Nucleus accumbens (tissue), 56 donors: Measurements from ENCODE around the gene DDX11.
"Not testable (repeated sequence)": the region's sequence is repeated elsewhere in the genome, so short reads cannot be mapped to it uniquely, and the experiment has no call there.

Experiments used
- DNase-seq, 56 donors: peaks; one replicate each; lab custom pipeline; 2025; lab: John Stamatoyannopoulos, UW

Gene DDX11

GRCh38 chr12:31057671-31058070 is 16.0 kb upstream of the DDX11 start:
- DNase-seq, result no peak

- DNase-seq, result not testable (repeated sequence)
Observed at GRCh38 chr12:31066196-31066595, 7.5 kb upstream of the DDX11 start.

DNA sequence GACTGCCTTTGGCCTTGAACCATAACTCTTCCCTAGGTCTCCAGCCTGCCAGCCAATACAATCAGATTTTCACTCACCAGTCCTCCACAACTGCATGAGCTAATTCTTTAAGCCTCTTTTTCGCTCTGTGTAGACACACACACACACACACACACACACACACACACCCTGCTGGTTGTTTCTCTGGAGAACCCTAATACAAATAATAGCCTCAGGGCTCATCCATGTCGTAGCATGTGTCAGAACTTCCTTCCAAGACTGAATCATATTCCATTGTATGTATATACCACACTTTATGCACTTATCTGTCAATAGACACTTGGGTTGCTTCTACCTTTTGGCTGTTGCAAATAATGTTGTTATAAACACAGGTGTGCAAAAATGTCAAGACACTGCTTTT is 6.0 kb upstream of the DDX11 start:
- DNase-seq, result not testable (repeated sequence)

DNA sequence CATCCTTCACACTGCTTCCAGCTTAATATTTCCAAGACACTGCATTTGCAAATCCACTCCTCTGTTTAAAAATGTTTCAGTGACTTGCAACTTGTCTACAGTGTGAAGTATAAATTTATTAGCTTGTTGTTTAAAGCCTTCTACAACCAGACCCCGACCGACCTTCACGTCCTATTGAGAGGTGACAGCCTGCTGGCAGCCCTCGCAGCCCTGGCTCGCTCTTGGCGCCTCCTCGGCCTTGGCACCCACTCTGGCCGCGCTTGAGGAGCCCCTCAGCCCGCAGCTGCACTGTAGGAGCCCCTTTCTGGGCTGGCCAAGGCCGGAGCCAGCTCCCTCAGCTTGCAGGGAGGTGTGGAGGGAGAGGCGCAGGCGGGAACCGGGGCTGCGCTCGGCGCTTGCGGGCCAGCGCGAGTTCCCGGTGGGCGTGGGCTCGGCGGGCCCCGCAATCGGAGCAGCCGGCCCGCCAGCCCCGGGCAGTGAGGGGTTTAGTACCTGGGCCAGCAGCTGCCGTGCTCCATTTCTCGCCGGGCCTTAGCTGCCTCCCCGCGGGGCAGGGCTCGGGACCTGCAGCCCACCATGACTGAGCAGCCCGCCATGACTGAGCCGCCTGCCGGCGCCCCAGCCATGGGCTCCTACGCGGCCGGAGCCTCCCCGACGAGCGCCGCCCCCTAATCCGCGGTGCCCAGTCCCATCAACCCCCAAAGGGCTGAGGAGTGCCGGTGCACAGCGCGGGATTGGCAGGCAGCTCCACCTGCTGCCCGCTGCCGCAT is 2.5 kb upstream of the DDX11 start:
- not testable (repeated sequence) for DNase-seq

- DNase-seq, result not testable (repeated sequence)
Observed at GRCh38 chr12:31072962-31073361, 698 bp upstream of the DDX11 start.

- peak in 1 of 56 donors; percentile 45 for DNase-seq
Observed at GRCh38 chr12:31074333-31074874, 744 bp downstream of the DDX11 start.

DNA sequence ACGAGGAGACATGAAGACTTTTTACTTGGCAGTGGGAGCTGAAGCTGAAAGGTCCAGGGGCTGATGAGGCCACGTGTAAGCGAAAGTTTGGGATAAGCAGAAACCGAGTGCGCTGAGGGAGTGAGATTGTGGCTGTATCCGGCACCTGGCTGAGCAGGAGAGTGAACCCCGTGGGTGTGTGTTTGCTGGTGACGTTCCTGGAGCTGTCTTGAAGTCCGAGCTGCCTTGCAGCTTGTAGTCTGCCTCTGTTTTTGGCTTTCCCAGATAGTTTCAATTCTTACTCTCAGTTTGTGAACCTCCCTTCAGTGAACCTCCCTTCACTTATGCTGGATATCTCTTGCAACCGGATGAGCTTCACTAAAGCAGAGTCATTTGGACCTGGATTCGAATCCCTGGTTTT is 2.5 kb downstream of the DDX11 start:
- DNase-seq, result not testable (repeated sequence)

DNA sequence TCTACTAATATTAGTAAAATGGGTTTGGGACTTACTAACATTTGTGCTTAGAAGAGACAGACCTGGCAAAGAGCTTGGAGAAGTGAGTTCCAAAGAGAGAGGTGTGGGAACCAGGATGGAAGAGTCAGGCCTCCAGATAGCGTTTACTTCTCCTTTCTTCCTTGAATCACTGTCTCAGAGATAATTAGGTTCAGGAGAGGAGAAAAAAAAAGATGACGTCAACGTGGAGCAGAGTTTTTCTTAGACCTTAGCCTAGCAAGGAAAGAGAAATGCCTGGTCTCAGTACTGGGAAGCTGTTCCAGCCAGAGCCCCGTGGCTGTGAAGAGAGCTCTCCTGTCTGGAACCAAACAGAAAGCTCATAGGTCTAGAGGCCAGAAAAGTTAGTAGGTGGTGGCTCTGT is 3.4 kb downstream of the DDX11 start:
- not testable (repeated sequence) for DNase-seq

GRCh38 chr12:31077998-31078397 is 4.3 kb downstream of the DDX11 start:
- DNase-seq, result not testable (repeated sequence)

GRCh38 chr12:31079421-31079820 is 5.8 kb downstream of the DDX11 start:
- not testable (repeated sequence) for DNase-seq

- DNase-seq, result not testable (repeated sequence)
Observed at GRCh38 chr12:31080221-31080620, 6.6 kb downstream of the DDX11 start.

- not testable (repeated sequence) for DNase-seq
Observed at GRCh38 chr12:31081274-31081673, 7.6 kb downstream of the DDX11 start.

- not testable (repeated sequence) for DNase-seq
Observed at GRCh38 chr12:31084241-31084640, 10.6 kb downstream of the DDX11 start.

GRCh38 chr12:31086032-31086431 is 12.4 kb downstream of the DDX11 start:
- DNase-seq, result not testable (repeated sequence)

DNA sequence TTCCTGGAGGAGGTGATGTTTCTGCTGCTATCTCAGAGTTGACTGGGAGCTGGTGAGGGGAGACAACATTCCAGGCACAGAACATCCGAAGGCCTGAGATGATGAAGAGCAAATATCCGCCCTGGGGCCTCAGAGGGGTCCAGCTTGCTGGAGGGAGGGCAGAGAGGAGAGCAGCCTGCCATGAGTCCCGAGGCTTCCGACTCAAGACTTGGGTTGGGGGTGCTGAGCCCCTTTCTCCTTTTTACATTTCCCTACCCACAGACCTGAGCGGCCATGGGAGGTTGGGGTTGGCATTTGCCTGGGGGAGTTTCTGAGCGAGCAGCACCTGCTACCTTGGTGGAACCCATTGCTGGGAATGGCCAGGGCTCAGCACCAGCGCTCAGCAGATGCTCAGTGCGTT is 13.8 kb downstream of the DDX11 start:
- not testable (repeated sequence) for DNase-seq

DNA sequence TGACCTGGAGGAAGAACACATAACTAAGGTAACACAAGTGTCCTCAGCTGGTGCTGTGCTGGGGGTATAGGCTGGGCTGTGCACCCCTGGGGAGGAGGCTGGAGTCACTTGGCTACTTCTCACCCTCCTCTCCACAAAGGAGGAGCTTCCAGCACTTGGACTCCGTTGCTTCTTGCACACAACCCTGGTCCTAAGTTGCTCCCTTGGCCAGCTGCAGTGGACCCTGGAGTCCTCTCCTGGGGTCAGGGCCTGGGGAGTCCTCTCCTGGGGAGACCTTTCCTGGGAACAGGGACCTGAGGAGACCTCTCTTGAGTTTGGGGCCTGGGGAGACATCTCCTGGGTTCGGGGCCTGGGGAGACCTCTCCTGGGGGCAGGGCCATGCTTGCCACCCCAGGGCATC is 14.3 kb downstream of the DDX11 start:
- not testable (repeated sequence) for DNase-seq

- DNase-seq, result no peak
Observed at GRCh38 chr12:31089072-31089471, 15.4 kb downstream of the DDX11 start.

DNA sequence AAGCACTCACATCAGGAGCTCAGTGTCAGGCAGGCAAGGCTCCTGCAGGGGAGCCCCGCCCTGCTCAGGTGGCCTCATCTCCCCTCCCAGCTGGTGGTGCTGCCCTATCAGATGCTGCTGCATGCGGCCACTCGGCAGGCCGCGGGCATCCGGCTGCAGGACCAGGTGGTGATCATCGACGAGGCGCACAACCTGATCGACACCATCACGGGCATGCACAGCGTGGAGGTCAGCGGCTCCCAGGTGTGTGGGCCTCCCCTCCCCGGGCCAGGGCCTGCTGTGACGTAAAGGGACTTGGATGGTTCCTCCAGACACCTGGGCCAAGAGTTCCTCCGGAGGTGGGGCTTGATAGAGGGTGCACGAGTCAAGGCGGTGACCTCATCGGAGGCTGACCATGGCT is 18.0 kb downstream of the DDX11 start:
- DNase-seq, result not testable (repeated sequence)

DNA sequence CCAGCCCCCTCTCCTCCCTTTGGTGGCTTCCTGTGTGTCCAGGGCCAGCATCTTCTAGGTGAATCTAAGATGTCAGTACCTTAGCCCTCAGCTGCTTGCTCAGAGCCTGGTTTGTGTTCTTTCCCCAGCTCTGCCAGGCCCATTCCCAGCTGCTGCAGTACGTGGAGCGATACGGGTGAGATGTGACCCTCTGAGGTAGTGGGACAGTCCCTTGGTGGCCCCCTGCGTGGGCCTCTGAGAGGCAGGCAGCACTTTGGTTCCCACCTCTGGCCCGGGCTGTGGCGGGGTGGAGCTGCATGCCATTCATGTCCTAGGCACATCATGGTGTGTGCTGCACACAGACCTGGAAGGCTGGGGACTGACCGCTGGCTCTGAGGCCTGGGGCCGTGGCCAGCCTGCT is 19.1 kb downstream of the DDX11 start:
- not testable (repeated sequence) for DNase-seq

GRCh38 chr12:31095080-31095860 is 21.6 kb downstream of the DDX11 start:
- DNase-seq, result not testable (repeated sequence)
